Stimulated activated CD4-positive, alpha-beta T cell treated with anti-CD3 and anti-CD28 coated beads, Interleukin-1b, Interleukin-23, amount 100 ng/mL, for 4 hours (primary cell): ENCODE measurements around the gene UGT2B10.
"Not testable (repeated sequence)": the region's sequence is repeated elsewhere in the genome, so short reads cannot be mapped to it uniquely, and the experiment has no call there.

ENCODE experiments used
- DNase-seq, 2 donors: peaks; one replicate each; pipeline ENCODE4 v3.0.0-alpha.2; 2020; ENCODE audit warnings: low read depth in 2 of 2

The UGT2B10 gene

GRCh38 chr4:68815617-68816409, at the start of gene UGT2B10:
Gene UGT2B10 (plus strand): TSS chr4:68815994. CDS start chr4:68816020, 26 bp downstream.
- DNase-seq, result not testable (repeated sequence)

GRCh38 chr4:68771836-68772235, 44.0 kb upstream of the UGT2B10 start:
- DNase-seq, result not testable (repeated sequence)

GRCh38 chr4:68773699-68774098, 42.1 kb upstream of the UGT2B10 start:
- no peak for DNase-seq

GRCh38 chr4:68780232-68780631, 35.6 kb upstream of the UGT2B10 start:
- DNase-seq, result no peak

GRCh38 chr4:68797048-68797447, 18.7 kb upstream of the UGT2B10 start:
- no peak for DNase-seq

GRCh38 chr4:68797618-68798017, 18.2 kb upstream of the UGT2B10 start:
- no peak for DNase-seq

- DNase-seq, result no peak
Measured at GRCh38 chr4:68803013-68803412, 12.8 kb upstream of the UGT2B10 start.

GRCh38 chr4:68808060-68808459, 7.7 kb upstream of the UGT2B10 start:
- no peak for DNase-seq

- no peak for DNase-seq
Measured at GRCh38 chr4:68810919-68811318, 4.9 kb upstream of the UGT2B10 start.

GRCh38 chr4:68816410-68817265, 844 bp downstream of the UGT2B10 start:
- DNase-seq, result not testable (repeated sequence)

GRCh38 chr4:68817386-68817785, 1.6 kb downstream of the UGT2B10 start:
- no peak for DNase-seq

- DNase-seq, result not testable (repeated sequence)
Measured at GRCh38 chr4:68818030-68818462, 2.3 kb downstream of the UGT2B10 start.

GRCh38 chr4:68831642-68832041, 15.8 kb downstream of the UGT2B10 start:
- DNase-seq, result no peak

GRCh38 chr4:68850293-68850692, 34.5 kb downstream of the UGT2B10 start:
- DNase-seq, result no peak

GRCh38 chr4:68855771-68856170, 40.0 kb downstream of the UGT2B10 start:
- DNase-seq, result no peak

GRCh38 chr4:68858039-68858438, 42.2 kb downstream of the UGT2B10 start:
- no peak for DNase-seq

GRCh38 chr4:68859655-68860054, 43.9 kb downstream of the UGT2B10 start:
- DNase-seq, result no peak

GRCh38 chr4:68861057-68861456, 45.3 kb downstream of the UGT2B10 start:
- DNase-seq, result no peak

- no peak for DNase-seq
Measured at GRCh38 chr4:68864438-68865187, 48.8 kb downstream of the UGT2B10 start.

- DNase-seq, result no peak
Measured at GRCh38 chr4:68865188-68865638, 49.4 kb downstream of the UGT2B10 start.

- no peak for DNase-seq
Measured at GRCh38 chr4:68865760-68866159, 50.0 kb downstream of the UGT2B10 start.

- no peak for DNase-seq
Measured at GRCh38 chr4:68869274-68869773, 53.5 kb downstream of the UGT2B10 start.
